ENCODE measurements around the gene OPRD1.

DNA sequence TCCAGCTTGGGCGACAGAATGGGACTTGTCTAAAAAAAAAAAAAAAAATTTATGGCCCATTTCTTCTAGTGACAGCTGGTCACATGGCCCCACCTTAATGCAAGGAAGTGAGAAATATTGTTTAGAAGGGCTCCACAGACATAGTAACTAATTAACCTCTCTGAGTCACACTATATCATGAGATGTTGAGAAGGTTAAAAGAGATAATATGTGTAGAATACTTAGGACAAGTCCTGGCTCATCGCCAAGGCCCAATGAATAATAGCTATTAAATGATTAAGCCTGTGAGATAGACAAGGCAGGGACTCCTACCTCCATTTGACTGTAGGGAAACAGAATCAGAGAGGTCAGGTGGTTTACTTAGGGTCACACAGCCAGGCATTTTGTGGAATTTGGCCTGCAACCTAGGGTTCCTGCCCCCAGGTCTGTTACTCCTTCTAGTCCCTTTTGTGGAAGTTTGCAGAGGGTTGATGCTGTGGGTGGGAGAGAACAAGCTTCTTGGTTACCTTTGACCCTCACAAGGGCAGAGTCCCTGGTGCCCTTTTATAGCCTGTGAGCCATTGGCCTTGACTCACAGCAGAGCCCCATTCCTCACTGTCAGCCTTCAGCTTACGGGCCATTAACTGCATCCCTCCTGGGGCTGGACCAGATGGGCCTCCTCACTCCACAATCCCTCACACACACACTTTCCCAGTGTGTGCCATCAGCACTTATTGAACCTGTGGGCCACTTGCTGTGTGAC is 48.5 kb downstream of the OPRD1 start:
- TF ChIP-seq, protein P1, sequence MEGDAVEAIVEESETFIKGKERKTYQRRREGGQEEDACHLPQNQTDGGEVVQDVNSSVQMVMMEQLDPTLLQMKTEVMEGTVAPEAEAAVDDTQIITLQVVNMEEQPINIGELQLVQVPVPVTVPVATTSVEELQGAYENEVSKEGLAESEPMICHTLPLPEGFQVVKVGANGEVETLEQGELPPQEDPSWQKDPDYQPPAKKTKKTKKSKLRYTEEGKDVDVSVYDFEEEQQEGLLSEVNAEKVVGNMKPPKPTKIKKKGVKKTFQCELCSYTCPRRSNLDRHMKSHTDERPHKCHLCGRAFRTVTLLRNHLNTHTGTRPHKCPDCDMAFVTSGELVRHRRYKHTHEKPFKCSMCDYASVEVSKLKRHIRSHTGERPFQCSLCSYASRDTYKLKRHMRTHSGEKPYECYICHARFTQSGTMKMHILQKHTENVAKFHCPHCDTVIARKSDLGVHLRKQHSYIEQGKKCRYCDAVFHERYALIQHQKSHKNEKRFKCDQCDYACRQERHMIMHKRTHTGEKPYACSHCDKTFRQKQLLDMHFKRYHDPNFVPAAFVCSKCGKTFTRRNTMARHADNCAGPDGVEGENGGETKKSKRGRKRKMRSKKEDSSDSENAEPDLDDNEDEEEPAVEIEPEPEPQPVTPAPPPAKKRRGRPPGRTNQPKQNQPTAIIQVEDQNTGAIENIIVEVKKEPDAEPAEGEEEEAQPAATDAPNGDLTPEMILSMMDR (IDR thresholded peaks at IDR 0.05; ENCODE audit: low read depth, low read length), result no peak
- TF ChIP-seq EZH2phosphoT487 (IDR thresholded peaks at IDR 0.05; ENCODE audit: low read depth), result no peak
